Uterus (tissue), 2 donors: ENCODE results near the gene OR8A1.

Source experiments
- POLR2A ChIP-seq, 2 donors: fragments of 450-650 bp; IDR thresholded peaks; one replicate each; pipeline ENCODE4 v1.6.1; 2016; ENCODE audit warnings: antibody characterized with exemption in 2 of 2, mild to moderate bottlenecking in 1 of 2, moderate library complexity in 1 of 2
- TF ChIP-seq, protein P1 (sequence below), 4 experiments: fragments of 200-600 bp in 2 of 4; fragments of 450-650 bp in 2 of 4; sonication (generic) in 2 of 4; IDR thresholded peaks; one replicate each; pipeline ENCODE4 v1.5.1; 2016 to 2019; ENCODE audit warnings: antibody characterized with exemption in 4 of 4, mild to moderate bottlenecking in 2 of 4, moderate library complexity in 1 of 4

DNA sequence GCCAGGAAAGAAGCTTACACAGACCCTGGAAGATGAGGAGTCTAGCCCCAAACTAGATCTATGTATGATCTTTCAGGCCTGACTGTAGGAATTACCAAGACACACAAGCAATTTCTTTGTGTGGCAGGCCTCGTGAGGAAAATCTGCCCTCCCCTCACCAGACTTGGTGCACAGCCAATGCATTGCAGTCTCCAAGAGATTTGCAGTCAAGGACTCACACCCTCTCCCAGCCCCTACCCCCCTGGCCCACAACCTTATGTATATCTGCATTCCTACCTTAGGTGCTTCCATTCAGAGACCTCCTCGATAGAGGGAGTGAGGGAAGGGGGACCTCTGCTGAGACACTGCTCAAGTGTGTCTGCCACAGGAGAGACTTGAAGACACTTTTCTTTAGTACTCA is 36.2 kb upstream of the OR8A1 start:
- TF ChIP-seq, protein P1, sequence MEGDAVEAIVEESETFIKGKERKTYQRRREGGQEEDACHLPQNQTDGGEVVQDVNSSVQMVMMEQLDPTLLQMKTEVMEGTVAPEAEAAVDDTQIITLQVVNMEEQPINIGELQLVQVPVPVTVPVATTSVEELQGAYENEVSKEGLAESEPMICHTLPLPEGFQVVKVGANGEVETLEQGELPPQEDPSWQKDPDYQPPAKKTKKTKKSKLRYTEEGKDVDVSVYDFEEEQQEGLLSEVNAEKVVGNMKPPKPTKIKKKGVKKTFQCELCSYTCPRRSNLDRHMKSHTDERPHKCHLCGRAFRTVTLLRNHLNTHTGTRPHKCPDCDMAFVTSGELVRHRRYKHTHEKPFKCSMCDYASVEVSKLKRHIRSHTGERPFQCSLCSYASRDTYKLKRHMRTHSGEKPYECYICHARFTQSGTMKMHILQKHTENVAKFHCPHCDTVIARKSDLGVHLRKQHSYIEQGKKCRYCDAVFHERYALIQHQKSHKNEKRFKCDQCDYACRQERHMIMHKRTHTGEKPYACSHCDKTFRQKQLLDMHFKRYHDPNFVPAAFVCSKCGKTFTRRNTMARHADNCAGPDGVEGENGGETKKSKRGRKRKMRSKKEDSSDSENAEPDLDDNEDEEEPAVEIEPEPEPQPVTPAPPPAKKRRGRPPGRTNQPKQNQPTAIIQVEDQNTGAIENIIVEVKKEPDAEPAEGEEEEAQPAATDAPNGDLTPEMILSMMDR (IDR thresholded peaks at IDR 0.05), result no peak
- no peak for TF ChIP-seq POLR2A (IDR thresholded peaks at IDR 0.05)
